Dendritic cell treated with granulocyte-macrophage colony-stimulating factor and Interleukin-4, amounts not matched to agents 40 ng/mL and 50 ng/mL, for 4 days (primary cell): Measurements from ENCODE around the gene HNRNPC.
"Not testable (repeated sequence)": the region's sequence is repeated elsewhere in the genome, so short reads cannot be mapped to it uniquely, and the experiment has no call there.

Source experiments
- H3K27ac Mint-ChIP-seq: one replicate; pipeline ENCODE4 v1.8.0; 2022; ENCODE audit warnings: mild to moderate bottlenecking, mixed read lengths
- H3K27me3 Mint-ChIP-seq: one replicate; pipeline ENCODE4 v1.8.0; 2022; ENCODE audit warnings: mild to moderate bottlenecking, mixed read lengths
- H3K36me3 Mint-ChIP-seq: one replicate; pipeline ENCODE4 v1.8.0; 2022; ENCODE audit warnings: low read depth, mixed read lengths
- H3K4me1 Mint-ChIP-seq: one replicate; pipeline ENCODE4 v1.8.0; 2022; ENCODE audit warnings: low read depth, mixed read lengths
- H3K4me3 Mint-ChIP-seq: one replicate; pipeline ENCODE4 v1.8.0; 2022; ENCODE audit warnings: mild to moderate bottlenecking, moderate library complexity, mixed read lengths
- H3K9me3 Mint-ChIP-seq: one replicate; pipeline ENCODE4 v1.8.0; 2022; ENCODE audit warnings: mixed read lengths
- intact Hi-C: fragments of 100-400 bp; cut with micrococcal nuclease; formaldehyde crosslinking; loops from one replicate; pipeline ENCODE4 v1.15.0; 2022

Gene HNRNPC

DNA sequence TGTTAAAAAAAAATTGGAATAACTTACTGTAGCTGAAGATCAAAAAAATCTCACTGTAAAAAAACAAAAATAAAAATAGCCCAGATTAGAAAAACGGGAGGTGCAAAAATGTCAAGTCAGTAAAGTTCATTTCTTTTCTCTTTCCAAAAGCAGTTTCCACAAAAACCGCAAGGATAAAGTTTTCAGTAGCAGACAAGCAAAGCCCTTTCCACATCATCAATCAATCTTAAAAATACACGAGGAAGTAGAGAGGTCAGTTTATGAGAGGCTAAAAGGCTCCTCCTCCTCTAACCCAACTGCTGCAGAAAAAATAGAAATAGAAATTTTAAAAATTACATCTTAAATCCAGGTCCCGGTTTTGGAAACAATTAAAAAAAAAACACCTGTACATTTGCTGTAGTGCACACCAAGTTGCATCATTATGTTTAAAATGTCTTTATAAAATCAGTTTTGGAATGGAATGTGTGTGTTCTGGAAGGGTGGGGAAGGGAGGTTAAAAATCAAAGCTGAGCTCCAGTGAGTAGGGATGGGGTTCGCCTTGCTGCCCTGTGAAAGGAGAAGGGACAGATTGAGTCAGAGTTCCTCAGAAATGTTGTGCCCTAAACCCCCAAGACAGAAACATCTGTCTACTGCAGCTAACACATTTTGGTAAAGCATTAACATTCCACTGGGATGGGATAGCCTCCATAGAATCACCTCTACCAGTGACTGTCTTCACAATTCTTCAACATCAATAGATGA is 5.8 kb downstream of the HNRNPC start:
- Mint-ChIP-seq H3K27ac (peak overlapping the region; percentile 98), H3K36me3 (peaks cover 96% of the 10 kb centered on the region), H3K4me3 (peak overlapping the region; percentile 47), H3K9me3 (no peaks in the 10 kb centered on the region), H3K27me3 (no peaks in the 10 kb centered on the region), H3K4me1 (peaks cover 66% of the 10 kb centered on the region)
- intact Hi-C loops, result loop anchor here (5.0 kb wide), 1 partner anchor 89 kb away; no protein-coding TSS in a partner anchor

DNA sequence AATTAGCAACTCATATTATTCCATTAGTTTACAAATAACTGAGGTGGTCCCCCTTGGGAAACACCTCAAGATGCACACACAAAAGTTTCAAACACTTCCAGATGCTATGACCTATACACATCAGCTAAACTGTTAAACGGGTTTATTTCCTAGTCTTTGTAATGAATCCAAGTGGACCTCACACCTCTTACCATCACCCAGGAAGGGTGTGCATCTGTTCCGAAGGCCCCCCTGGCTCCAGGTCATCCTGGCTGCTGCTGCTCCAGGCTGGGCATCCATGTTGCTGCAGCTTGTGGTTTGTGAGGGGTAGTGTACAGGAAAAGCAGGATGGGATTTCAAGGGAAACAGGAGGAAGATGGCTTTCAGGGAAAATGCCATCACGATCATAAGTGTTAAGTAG is 6.8 kb downstream of the HNRNPC start:
- H3K27ac Mint-ChIP-seq, result peak overlapping the region; percentile 98
- intact Hi-C loops, result loop anchor here (5.0 kb wide), 1 partner anchor 90 kb away; no protein-coding TSS in a partner anchor
- peaks cover 100% of the 10 kb centered on the region for H3K36me3 Mint-ChIP-seq
- no peaks in the 10 kb centered on the region for H3K27me3 Mint-ChIP-seq
- peaks cover 71% of the 10 kb centered on the region for H3K4me1 Mint-ChIP-seq
- no peaks in the 10 kb centered on the region for H3K9me3 Mint-ChIP-seq
- H3K4me3 Mint-ChIP-seq, result peak overlapping the region; percentile 63

DNA sequence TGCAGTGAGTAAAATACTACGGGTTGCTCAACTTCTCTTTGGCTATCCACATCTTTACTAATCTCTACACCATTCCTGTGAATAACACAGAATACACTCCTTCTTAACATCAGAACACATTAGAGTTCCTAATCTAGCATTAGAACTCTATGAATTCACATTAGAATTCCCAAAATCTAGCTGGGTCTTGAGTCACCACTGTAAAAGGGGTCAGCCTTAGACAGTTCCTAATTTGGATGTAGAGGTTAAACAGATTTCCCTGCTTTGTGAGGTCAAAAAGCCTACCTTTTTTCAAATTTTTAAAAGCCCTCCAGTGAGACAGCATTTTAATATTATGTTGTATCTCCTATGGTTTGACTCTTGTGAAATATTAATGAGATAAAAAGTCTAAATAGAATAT is 7.4 kb downstream of the HNRNPC start:
- Mint-ChIP-seq H3K4me3 (no peak overlapping the region), H3K36me3 (peaks cover 100% of the 10 kb centered on the region), H3K27me3 (no peaks in the 10 kb centered on the region), H3K9me3 (no peaks in the 10 kb centered on the region), H3K4me1 (peaks cover 76% of the 10 kb centered on the region), H3K27ac (no peak overlapping the region)
- intact Hi-C loops, result loop anchor here (5.0 kb wide), 1 partner anchor 90 kb away; no protein-coding TSS in a partner anchor

DNA sequence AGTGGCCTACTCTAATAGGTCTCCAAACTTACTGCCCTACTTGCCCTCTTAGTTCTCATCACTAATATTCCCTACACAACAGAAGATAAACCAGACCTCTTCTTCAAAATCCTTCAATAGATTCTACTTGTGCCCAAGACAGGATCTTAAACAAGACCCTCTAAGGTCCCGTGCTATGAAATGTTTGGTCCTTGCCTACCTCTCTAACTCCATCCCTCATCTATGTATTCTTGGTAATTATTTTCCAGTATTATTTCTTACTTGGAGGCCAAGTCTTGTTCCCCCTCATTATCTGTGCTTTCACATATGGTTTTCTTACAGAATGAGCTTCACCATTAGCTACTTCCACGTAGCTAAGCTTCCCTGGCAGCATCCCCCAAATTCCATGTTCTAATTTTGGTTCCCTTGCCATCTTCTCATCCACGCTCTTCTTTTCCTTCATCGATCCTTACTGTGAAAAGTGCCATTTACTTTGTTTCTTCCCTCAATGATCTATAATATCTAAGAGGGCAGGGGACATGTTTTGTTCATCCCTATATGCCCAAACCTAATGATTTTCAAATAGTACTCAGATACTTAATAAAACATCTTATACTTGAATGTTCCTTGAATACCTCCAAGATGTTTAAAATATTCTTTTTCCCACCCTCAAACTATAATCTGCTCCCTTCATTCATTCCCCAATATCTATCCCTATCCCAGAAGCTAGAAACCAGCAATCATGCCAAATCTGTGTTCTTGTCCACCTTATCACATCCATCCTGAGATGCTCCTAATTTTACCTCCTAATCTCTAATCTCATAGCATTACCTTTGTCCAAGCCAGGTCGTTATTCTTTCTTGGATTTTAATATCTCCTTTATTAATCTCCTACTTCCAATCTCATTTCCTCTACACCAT is 10.1 kb downstream of the HNRNPC start:
- Mint-ChIP-seq H3K27me3 (no peaks in the 10 kb centered on the region), H3K36me3 (peaks cover 100% of the 10 kb centered on the region), H3K9me3 (no peaks in the 10 kb centered on the region), H3K27ac (peak overlapping the region; percentile 81), H3K4me3 (peak overlapping the region; percentile 4), H3K4me1 (peaks cover 67% of the 10 kb centered on the region)
- intact Hi-C loops, result loop anchor here (5.0 kb wide), 1 partner anchor 58 kb away; no protein-coding TSS in a partner anchor

DNA sequence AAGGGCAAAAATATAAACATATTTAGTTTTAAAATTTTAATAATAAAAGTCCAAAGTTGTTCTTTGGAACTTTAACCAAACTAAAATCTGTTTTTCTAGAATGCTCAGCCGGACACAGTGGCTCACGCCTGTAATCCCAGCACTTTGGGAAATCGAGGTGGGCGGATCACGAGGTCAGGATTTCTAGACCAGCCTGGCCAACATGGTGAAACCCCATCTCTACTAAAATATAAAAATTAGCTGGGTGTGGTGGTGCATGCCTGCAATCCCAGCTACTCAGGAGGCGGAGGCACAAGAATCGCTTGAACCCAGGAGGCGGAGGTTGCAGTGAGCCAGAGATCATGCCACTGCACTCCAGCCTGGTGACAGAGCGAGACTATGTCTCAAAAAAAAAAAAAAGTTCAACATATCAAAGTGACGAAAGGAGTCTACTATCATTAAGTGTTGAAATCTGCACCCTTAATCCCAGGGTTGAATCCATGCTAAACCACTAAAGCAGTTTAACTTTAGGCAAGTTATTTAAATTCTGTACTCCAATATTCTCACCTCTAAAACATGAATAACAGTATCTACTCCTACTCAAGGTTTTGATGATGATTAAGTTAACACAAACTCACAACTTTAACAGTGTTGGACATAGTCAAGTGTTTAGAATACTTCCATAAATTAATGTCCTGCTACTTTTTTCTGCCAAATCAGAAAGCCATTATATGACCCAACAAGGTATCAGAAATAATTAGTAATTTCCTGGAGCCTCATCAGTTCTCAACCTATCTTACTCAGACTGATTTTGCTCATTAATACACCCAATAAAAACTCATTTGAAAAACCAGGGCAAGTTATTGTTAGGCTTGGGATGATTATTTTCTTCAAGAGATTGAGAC is 11.0 kb downstream of the HNRNPC start:
- Mint-ChIP-seq H3K4me1 (peaks cover 58% of the 10 kb centered on the region), H3K4me3 (peak overlapping the region; percentile 26), H3K36me3 (peaks cover 100% of the 10 kb centered on the region), H3K27me3 (no peaks in the 10 kb centered on the region), H3K27ac (peak overlapping the region; percentile 81), H3K9me3 (no peaks in the 10 kb centered on the region)
- intact Hi-C loops, result loop anchor here (5.0 kb wide), 1 partner anchor 59 kb away; no protein-coding TSS in a partner anchor

DNA sequence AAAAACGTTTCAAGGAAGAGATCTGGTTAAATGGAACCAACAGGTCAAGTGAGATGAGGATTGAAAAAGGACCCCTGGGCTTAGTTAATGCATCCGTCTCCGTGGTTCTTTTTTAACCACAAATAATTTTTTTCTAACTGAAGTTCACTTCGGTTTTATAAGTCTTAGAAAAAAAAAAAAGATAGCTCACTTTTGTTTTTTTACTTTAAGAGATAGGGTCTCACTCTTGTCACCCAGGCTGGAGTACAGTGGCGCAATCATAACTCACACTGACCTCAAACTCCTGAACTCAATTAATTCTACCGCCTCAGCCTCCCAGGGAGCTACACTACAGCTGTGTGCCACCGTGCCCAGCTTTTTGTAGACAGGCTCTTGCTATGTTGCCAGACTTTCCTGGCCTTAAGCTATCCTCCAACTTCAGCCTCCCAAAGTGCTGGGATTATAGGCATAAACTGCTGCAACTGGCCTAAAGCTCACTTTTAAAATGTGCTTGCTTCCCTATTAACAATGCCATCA is 11.8 kb downstream of the HNRNPC start:
- H3K27ac Mint-ChIP-seq, result peak overlapping the region; percentile 81
- no peaks in the 10 kb centered on the region for H3K27me3 Mint-ChIP-seq
- peak overlapping the region; percentile 57 for H3K4me3 Mint-ChIP-seq
- H3K9me3 Mint-ChIP-seq, result no peaks in the 10 kb centered on the region
- H3K36me3 Mint-ChIP-seq, result peaks cover 100% of the 10 kb centered on the region
- intact Hi-C loops, result loop anchor here (5.0 kb wide), 1 partner anchor 60 kb away; no protein-coding TSS in a partner anchor
- peaks cover 53% of the 10 kb centered on the region for H3K4me1 Mint-ChIP-seq

DNA sequence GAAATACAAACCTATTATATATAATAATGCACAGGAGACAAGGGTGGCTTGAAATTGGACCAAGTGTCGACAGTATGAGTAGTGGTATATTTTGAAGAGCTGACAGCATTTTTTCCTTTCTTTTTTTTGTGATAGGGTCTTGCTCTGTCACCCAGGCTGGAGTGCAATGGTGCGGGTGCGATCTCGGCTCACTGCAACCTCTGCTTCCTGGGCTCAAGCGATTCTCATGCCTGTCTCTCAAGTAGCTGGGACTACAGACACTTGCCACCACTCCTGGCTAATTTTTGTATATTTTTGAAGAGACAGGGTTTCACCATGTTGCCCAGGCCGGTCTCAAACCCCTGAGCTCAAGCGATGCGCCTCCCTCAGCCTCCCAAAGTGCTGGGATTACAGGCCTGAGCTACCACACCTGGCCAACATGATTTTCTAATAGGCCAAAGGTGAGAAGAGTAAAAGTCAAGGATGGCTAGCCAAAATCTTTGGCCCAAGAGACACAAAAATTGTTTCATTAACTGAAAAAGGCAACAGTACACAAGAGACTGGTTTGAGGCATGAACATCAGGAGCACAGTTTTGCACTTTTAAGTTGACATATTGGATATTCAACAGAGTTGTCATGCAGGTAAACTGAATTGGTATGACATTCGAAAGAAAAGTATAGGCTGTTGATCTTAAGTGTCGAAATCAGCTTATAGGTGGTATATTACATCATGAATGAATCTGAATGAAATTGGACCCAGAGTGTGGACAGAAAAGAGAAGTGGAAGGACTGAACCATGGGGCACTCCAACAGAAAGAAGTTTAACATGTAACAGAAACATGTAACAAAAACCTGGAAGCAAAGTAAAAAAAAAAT is 12.5 kb downstream of the HNRNPC start:
- H3K27ac Mint-ChIP-seq, result peak overlapping the region; percentile 81
- no peaks in the 10 kb centered on the region for H3K27me3 Mint-ChIP-seq
- intact Hi-C loops, result loop anchor here (5.0 kb wide), 1 partner anchor 61 kb away; no protein-coding TSS in a partner anchor
- H3K4me3 Mint-ChIP-seq, result peak overlapping the region; percentile 57
- H3K36me3 Mint-ChIP-seq, result peaks cover 100% of the 10 kb centered on the region
- no peaks in the 10 kb centered on the region for H3K9me3 Mint-ChIP-seq
- H3K4me1 Mint-ChIP-seq, result peaks cover 52% of the 10 kb centered on the region

DNA sequence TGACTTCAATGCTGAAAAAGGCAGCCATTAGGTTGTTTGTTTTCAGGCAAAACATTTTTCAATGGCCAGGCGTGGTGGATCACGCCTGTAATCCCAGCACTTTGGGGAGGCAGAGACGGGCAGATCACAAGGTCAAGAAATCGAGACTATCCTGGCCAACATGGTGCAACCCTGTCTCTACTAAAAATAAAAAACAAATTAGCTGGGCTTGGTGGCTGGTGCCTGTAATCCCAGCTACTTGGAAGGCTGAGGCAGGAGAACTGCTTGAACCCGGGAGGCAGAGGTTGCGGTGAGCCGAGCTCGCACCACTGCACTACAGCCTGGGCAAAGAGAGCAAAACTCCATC is 13.2 kb downstream of the HNRNPC start:
- Mint-ChIP-seq H3K36me3 (peaks cover 100% of the 10 kb centered on the region), H3K27ac (peak overlapping the region; percentile 81), H3K4me1 (peaks cover 54% of the 10 kb centered on the region), H3K4me3 (peak overlapping the region; percentile 55)
- intact Hi-C loops, result loop anchor here (5.0 kb wide), 1 partner anchor 61 kb away; no protein-coding TSS in a partner anchor
- not testable (repeated sequence) for H3K27me3 Mint-ChIP-seq, H3K9me3 Mint-ChIP-seq

DNA sequence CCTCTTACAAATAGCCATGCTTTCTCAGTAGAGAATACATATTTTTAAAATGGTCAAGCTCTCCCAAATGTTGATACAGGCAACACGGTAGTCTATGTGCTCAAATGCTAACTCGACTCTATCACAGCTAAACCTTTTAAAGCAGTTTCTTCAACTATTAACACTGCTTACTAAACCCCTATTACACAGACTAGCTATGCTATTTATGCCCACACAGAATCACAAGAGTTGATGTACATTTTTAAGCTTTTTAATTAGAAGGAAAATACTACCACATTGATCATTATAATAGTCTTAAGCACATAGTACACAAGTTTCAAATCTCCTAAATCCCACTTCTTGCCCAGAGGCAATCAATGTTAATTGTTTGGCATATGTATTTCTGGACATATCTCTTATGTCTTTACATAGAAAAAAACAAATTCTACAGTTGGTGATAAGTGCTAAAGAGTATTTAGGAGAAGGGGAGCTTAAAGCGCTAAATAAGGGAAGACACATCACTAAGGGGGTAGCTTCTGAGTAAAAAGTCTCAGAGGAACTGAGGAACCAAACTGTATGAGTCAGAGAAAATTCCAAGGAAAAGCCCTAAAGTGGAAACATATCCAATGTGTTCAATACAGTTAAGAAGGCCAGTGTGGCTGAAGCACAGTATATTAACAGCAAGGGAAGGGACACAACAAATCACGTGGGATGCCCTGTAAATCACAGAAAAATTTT is 13.7 kb downstream of the HNRNPC start:
- H3K36me3 Mint-ChIP-seq, result peaks cover 100% of the 10 kb centered on the region
- no peaks in the 10 kb centered on the region for H3K9me3 Mint-ChIP-seq
- H3K27me3 Mint-ChIP-seq, result no peaks in the 10 kb centered on the region
- peaks cover 59% of the 10 kb centered on the region for H3K4me1 Mint-ChIP-seq
- peak overlapping the region; percentile 81 for H3K27ac Mint-ChIP-seq
- intact Hi-C loops, result loop anchor here (5.0 kb wide), 1 partner anchor 62 kb away; no protein-coding TSS in a partner anchor
- peak overlapping the region; percentile 55 for H3K4me3 Mint-ChIP-seq

DNA sequence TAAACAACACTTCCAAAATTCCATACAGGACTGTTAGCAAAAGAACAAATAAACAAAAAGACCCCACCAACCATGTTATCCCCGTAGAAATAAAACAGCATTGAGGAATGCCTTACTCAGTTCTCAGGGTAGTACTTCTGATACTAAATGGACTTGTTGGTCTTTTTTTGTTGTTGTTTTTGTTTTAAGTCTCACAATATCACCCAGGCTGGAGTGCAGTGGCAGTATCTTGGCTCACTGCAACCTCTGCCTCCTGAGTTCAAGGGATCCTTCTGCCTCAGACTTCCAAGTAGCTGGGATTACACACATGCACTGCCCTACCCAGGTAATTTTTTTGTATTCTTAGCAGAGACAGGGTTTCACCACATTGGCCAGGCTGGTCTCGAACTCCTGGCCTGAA is 17.1 kb downstream of the HNRNPC start:
- H3K36me3 Mint-ChIP-seq, result peaks cover 98% of the 10 kb centered on the region
- no peak overlapping the region for H3K4me3 Mint-ChIP-seq
- peaks cover 50% of the 10 kb centered on the region for H3K4me1 Mint-ChIP-seq
- H3K27me3 Mint-ChIP-seq, result no peaks in the 10 kb centered on the region
- intact Hi-C loops, result no loop called here
- H3K9me3 Mint-ChIP-seq, result no peaks in the 10 kb centered on the region
- no peak overlapping the region for H3K27ac Mint-ChIP-seq

DNA sequence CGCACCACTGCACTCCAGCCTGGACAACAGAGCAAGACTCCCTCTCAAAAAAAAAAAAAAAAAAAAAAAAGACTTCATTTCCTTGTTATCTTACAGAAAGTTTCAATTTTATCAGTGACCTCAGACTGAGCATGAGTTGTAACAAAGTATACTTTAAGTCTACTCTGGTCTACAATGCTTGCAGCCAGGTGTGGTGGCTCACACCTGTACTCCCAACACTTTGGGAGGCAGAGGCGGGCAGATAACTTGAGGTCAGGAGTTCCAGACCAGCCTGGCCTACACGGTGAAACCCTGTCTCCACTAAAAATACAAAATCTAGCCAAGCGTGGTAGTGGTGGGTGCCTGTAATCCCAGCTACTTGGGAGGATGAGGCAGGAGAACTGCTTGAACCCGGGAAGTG is 18.0 kb downstream of the HNRNPC start:
- H3K36me3 Mint-ChIP-seq, result peaks cover 98% of the 10 kb centered on the region
- no peaks in the 10 kb centered on the region for H3K9me3 Mint-ChIP-seq
- H3K27ac Mint-ChIP-seq, result no peak overlapping the region
- intact Hi-C loops, result no loop called here
- H3K4me3 Mint-ChIP-seq, result no peak overlapping the region
- no peaks in the 10 kb centered on the region for H3K27me3 Mint-ChIP-seq
- peaks cover 45% of the 10 kb centered on the region for H3K4me1 Mint-ChIP-seq
